Omental fat pad (tissue), 4 donors: ENCODE results near the gene NME3. TPM values are rescaled to one million over a fixed set of nuclear protein-coding genes. Genes with fewer than 3 reads are reported as not detected.

Experiments
- ATAC-seq: fragments of 150-250 bp; one replicate; pipeline ENCODE4 v1.9.1; 2016; ENCODE audit warnings: mild to moderate bottlenecking, moderate library complexity; ENCODE audit not compliant: low FRiP score
- DNase-seq: peaks from one replicate; pipeline ENCODE4 v3.0.0-alpha.2; 2019; ENCODE audit warnings: low spot score
- CTCF ChIP-seq, 3 donors: fragments of 450-650 bp; IDR thresholded peaks; one replicate each; pipeline ENCODE4 v1.5.1; 2016 to 2017; ENCODE audit warnings: antibody characterized with exemption in 3 of 3, mild to moderate bottlenecking in 3 of 3, moderate library complexity in 2 of 3
- total RNA-seq, 4 donors: library from RNA; depleted of rRNA; stranded (reverse); fragments of >200 nt; gene quantifications; one replicate each; pipeline ENCODE4 v1.1.0, GENCODE V29; 2016

The NME3 gene
- total RNA-seq, 4 donors from 2014 or later, result 51.4 to 83.2 (median 69.6) TPM

DNA sequence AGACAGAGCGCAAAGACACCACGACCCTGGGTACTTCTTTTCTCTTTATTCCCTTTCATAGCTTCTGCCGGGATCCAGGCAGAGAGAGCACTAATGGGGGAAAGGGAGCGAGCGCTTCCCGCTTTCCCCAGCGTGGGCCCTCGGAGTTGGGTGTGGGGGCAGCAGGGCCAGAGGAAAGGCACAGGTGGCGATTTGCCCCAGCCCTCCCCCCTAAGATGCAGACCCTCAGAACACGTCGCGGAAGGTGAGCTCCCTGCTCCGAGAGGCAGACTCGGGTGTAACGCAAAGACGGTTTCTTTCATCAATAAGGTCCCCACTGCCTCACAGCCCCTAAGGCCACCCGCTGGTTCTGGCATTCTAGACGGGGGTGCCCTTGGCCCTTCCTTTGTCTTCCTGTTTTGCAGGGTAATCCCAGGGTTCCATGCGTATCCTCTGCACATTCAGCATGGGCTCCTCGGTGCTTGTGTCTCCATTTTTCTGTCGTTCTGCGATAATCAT lies 570 bp upstream of the NME3 start:
- DNase-seq (no peak), ATAC-seq (no peak)
- no peak for TF ChIP-seq CTCF (IDR thresholded peaks at IDR 0.05)

DNA sequence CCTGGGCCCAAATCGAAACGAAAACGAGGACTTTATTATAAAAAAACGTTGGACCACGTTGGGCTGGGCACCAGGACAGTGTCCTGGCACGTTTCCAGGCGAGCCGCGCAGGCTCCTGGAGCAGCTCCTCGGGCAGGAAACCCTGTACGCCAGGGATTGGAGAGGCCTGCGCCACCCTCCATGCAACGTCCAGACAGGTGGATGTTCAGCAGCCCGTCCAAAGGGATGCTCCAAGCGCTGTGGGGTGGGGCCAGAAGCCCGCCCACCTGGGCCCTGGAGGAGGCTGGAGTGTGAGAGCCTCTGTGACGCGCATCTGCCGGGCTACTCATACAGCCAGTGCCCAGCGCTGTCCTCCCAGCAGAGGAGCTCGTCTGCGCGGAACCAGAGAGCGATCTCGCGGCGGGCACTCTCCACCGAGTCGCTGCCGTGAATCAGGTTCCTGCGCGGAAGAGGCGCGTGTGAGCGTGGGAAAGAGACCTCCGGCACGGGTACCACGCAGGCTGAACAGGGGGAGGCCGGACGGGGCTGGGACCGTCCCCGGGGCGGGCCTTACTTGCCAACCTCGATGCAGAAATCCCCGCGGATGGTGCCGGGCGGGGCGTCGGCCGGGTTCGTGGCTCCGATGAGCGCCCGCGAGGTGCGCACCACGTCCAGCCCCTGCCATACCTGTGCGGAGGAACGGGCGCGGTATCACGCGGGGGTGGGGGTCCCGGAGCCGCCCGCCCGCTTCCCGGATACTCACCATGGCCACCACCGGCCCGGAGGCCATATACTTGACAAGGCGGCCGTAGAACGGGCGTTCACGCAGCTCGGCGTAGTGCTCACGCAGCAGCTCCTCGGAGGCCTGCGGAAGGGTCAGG lies 785 bp downstream of the NME3 start:
- DNase-seq, result no peak
- ATAC-seq, result peak; percentile 69
- no peak for TF ChIP-seq CTCF (IDR thresholded peaks at IDR 0.05)

- no peak for TF ChIP-seq CTCF (IDR thresholded peaks at IDR 0.05)
- ATAC-seq (no peak), DNase-seq (no peak)
These were observed 1.7 kb downstream of the NME3 start for GRCh38 chr16:1769402-1770300.

- ATAC-seq (no peak), DNase-seq (no peak)
- no peak for TF ChIP-seq CTCF (IDR thresholded peaks at IDR 0.05)
These were observed 2.5 kb downstream of the NME3 start for GRCh38 chr16:1768767-1769401.

- no peak for ATAC-seq
- DNase-seq, result no peak
- no peak for TF ChIP-seq CTCF (IDR thresholded peaks at IDR 0.05)
These were observed 3.1 kb downstream of the NME3 start for GRCh38 chr16:1768061-1768766.
